SU-DHL-6 (cell line): Measurements from ENCODE around the gene RBM20.

Experiments used
- CTCF ChIP-seq: fragments of 200-600 bp; sonication (generic); IDR thresholded peaks from one replicate; pipeline ENCODE4 v1.5.1; 2017; ENCODE audit warnings: antibody characterized with exemption, mild to moderate bottlenecking, low read length, moderate library complexity; ENCODE audit not compliant: insufficient read depth, poor library complexity, severe bottlenecking
- EZH2phosphoT487 ChIP-seq: fragments of 200-600 bp; sonication (generic), shearing (Covaris generic); conservative IDR thresholded peaks from 2 replicates; pipeline ENCODE4 v1.6.1; 2018; ENCODE audit warnings: mild to moderate bottlenecking, antibody characterized with exemption, low read length, moderate library complexity, mixed read lengths

- TF ChIP-seq EZH2phosphoT487 (no peak), CTCF (no peak)
These were observed 66.5 kb downstream of the RBM20 start for GRCh38 chr10:110710621-110711020.
